ENCODE results near the gene KIF1B. TPM values are rescaled to one million over a fixed set of nuclear protein-coding genes. Genes with fewer than 3 reads are reported as not detected.

The KIF1B gene
- total and polyA plus RNA-seq, 12 donors = 12.9 to 67.2 (median 48.9) TPM

DNA sequence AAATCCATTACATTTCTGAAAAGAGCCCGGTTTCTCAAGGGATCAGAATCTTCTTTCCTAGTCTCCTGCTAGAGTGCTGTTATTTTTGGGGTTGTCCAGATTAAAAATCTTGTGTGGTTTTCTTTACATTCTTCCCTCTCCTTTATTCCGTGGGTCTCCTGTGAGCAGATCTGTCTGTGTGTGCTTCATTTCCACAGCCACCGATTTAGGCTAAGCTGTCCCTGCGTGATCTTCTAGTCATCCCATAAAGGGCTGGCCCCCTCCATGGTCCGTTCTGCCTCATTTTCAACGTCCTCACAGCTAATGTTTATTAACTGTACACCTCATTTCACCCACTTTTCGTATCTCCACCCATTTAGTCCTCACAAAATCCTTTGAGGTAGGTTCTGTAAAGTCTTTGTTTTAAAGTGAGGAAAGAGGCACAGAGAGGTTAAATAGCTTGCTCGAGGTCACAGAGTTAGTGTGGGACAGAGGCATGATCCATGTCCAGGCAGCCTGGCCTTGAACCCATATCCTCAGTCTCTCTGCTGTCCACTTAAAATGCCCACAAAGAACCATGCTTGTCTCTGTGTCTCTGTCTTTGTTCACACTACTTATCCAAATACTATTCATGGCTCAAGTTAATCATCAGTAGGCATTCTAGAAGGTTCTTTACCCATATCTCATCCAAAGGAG, 38.2 kb upstream of the KIF1B start:
- 84 to 90% (median 86%) methylated on average over 8 of the region's 8 CpGs for WGBS, 4 donors
- no peak overlapping the region for H3K4me3 ChIP-seq
- peaks cover 0 to 39% of the 10 kb centered on the region in 2 donors for H3K36me3 ChIP-seq (replicated peaks in 1 of 2)
- no peak for TF ChIP-seq POLR2A (IDR thresholded peaks at IDR 0.05)
- TF ChIP-seq, protein P1, sequence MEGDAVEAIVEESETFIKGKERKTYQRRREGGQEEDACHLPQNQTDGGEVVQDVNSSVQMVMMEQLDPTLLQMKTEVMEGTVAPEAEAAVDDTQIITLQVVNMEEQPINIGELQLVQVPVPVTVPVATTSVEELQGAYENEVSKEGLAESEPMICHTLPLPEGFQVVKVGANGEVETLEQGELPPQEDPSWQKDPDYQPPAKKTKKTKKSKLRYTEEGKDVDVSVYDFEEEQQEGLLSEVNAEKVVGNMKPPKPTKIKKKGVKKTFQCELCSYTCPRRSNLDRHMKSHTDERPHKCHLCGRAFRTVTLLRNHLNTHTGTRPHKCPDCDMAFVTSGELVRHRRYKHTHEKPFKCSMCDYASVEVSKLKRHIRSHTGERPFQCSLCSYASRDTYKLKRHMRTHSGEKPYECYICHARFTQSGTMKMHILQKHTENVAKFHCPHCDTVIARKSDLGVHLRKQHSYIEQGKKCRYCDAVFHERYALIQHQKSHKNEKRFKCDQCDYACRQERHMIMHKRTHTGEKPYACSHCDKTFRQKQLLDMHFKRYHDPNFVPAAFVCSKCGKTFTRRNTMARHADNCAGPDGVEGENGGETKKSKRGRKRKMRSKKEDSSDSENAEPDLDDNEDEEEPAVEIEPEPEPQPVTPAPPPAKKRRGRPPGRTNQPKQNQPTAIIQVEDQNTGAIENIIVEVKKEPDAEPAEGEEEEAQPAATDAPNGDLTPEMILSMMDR (IDR thresholded peaks at IDR 0.05) = no peak
- no peak overlapping the region for H3K27ac ChIP-seq
- no peak for DNase-seq
- no peaks in the 10 kb centered on the region for H3K27me3 ChIP-seq
- peaks cover 5 to 13% of the 10 kb centered on the region in 2 donors for H3K4me1 ChIP-seq (replicated peaks in 1 of 2)
- intact Hi-C loops (cut with DNase I) = no loop called here
- H3K9me3 ChIP-seq (replicated peaks in 1 of 3) = no peaks in the 10 kb centered on the region

DNA sequence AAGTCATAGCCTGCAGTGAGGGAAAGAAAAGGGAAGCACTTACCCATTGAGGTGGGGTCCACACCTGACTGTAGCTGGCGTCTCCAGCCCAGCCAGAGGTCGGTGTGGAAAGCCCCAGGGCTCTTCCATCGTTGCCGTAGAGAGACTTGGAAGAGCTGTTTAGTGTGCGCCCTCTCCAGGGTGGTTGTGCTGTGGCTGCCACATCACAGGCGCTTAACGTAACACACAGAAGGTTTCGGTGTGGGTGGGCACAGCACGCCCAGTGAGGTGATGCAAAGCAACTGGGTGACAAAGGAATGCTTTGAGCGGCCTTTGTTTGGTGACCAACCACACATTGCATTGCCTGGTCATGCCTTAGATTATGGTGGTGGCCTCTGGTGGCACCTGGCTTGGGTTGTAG, 36.8 kb upstream of the KIF1B start:
- TF ChIP-seq, protein P1 (IDR thresholded peaks at IDR 0.05) = no peak
- TF ChIP-seq POLR2A (IDR thresholded peaks at IDR 0.05) = no peak
- no peak overlapping the region for H3K27ac ChIP-seq
- H3K4me3 ChIP-seq = no peak overlapping the region
- DNase-seq = no peak
- intact Hi-C loops (cut with DNase I) = no loop called here
- H3K27me3 ChIP-seq = no peaks in the 10 kb centered on the region
- 89 to 98% (median 95%) methylated on average over 9 to 10 of the region's 10 CpGs for WGBS, 4 donors
- H3K4me1 ChIP-seq (replicated peaks in 1 of 2) = peaks cover 5 to 13% of the 10 kb centered on the region in 2 donors
- peaks cover 0 to 33% of the 10 kb centered on the region in 2 donors for H3K36me3 ChIP-seq (replicated peaks in 1 of 2)
- H3K9me3 ChIP-seq (replicated peaks in 1 of 3) = no peaks in the 10 kb centered on the region

DNA sequence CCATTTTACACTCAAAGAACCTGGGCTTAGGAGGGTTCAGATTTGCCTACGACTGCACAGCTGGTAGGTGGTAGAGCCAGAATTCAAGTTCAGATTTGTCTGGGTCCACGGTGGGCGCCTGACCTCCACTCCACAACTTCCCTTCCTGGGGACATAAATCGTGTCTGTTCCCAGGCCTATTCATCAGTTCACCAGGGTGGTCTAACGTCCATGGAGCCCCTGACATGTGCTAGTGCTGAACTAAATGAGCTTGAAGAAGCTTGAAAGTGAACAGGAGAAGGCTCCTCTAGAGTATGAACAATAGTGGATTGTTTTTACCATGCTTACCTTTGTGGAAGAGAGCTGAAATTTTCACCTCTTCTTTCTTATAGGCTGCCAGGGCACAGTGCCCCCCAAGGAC, 32.5 kb upstream of the KIF1B start:
- intact Hi-C loops (cut with DNase I) = no loop called here
- TF ChIP-seq, protein P1 (IDR thresholded peaks at IDR 0.05) = no peak
- no peak for TF ChIP-seq POLR2A (IDR thresholded peaks at IDR 0.05)
- 72 to 75% (median 74%) methylated on average over 4 to 5 of the region's 5 CpGs for WGBS, 4 donors
- no peaks in the 10 kb centered on the region for H3K4me1 ChIP-seq (replicated peaks in 1 of 2)
- peaks cover 0 to 39% of the 10 kb centered on the region in 2 donors for H3K36me3 ChIP-seq (replicated peaks in 1 of 2)
- no peaks in the 10 kb centered on the region for H3K9me3 ChIP-seq (replicated peaks in 1 of 3)
- no peak overlapping the region for H3K27ac ChIP-seq
- no peaks in the 10 kb centered on the region for H3K27me3 ChIP-seq
- H3K4me3 ChIP-seq = no peak overlapping the region
- DNase-seq = no peak

DNA sequence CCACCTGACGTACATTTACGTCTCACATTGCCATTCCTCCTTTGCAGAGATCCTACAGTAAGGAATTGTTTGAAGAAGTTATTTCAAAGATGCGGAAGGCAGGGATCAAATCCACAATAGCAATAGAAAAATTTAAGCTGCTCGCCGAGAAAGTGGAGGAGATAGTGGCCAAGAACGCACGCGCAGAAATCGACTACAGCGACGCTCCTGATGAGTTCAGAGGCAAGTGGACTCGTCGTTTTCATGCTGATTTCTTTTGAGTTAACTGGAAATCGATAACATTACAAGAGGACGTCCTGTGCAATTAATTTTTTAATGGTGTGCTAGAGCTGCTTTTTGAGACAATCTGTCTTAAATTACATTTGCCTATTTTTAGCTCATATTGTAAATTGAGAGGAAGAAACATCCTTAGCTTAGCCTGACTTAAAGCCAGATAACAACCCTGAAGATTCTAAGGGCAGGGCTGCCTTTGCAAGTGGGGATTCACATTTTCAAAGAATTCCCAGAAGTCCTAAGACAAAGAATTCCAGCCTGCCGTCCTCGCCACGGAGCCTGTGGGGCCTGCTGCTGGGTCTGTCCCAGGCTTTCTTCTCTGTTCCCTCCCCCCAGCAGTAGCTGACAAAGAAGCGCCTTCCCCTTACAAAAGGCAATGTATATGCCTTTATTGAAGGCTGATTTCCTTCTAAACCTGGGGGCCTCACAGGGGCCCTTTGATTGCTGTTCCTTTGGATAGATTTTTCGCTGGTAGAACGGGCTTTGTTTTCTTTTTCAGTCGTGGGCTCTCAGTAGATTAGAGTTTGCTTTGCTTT, 31.6 kb upstream of the KIF1B start:
- Histone ChIP-seq H3K4me3 (no peak overlapping the region), H3K27ac (no peak overlapping the region), H3K9me3 (replicated peaks in 1 of 3) (no peaks in the 10 kb centered on the region), H3K4me1 (replicated peaks in 1 of 2) (no peaks in the 10 kb centered on the region), H3K27me3 (no peaks in the 10 kb centered on the region), H3K36me3 (replicated peaks in 1 of 2) (peaks cover 0 to 36% of the 10 kb centered on the region in 2 donors)
- TF ChIP-seq, protein P1 (IDR thresholded peaks at IDR 0.05) = no peak
- no peak for TF ChIP-seq POLR2A (IDR thresholded peaks at IDR 0.05)
- intact Hi-C loops (cut with DNase I) = no loop called here
- 85 to 88% (median 86%) methylated on average over 22 of the region's 22 CpGs for WGBS, 4 donors
- no peak for DNase-seq
